IMR-90 (cell line): ENCODE data around the gene CD96. TPM values are rescaled to one million over a fixed set of nuclear protein-coding genes. Genes with fewer than 3 reads are reported as not detected.

Source experiments
- ATAC-seq: fragments of 200-7000 bp; cut with Tn5 transposase; 2 replicates; pipeline ENCODE4 v1.9.1; 2020; ENCODE audit warnings: low read depth, mild to moderate bottlenecking, moderate library complexity
- BruUV-seq: library from RNA; stranded (reverse); fragments of 400-500 nt; replicated peaks from 2 replicates; lab custom pipeline; 2021; lab: Mats Ljungman, UMichigan
- CTCF ChIA-PET: fragments of 300-600 bp; formaldehyde crosslinking; extraction: SDS; loops from one replicate; lab custom pipeline; 2021; ENCODE audit warnings: antibody characterized with exemption; lab: Yijun Ruan, JAX
- POLR2A ChIA-PET: fragments of 300-600 bp; sonication (Branson Sonifier 250); formaldehyde crosslinking; loops from one replicate; lab custom pipeline; 2022; ENCODE audit warnings: antibody characterized with exemption; ENCODE audit not compliant: unreplicated experiment; lab: Charles Lee
- DNase-seq: peaks from one replicate; pipeline ENCODE4 v3.0.0; 2013
- H2AFZ ChIP-seq: replicated peaks from 2 replicates; pipeline ENCODE3; 2013; ENCODE audit warnings: low read length, mild to moderate bottlenecking; ENCODE audit not compliant: poor library complexity
- H2AK5ac ChIP-seq: 2 replicates; pipeline ENCODE4 v1.6.1; 2013; ENCODE audit warnings: low read depth, low read length, inconsistent platforms
- H2AK9ac ChIP-seq: replicated peaks from 2 replicates; pipeline ENCODE3; 2013; ENCODE audit warnings: mild to moderate bottlenecking, low read depth, low read length, moderate library complexity; ENCODE audit not compliant: poor library complexity
- H2BK120ac ChIP-seq: 2 replicates; pipeline ENCODE4 v1.6.1; 2013; ENCODE audit warnings: low read depth, low read length, inconsistent platforms
- H2BK15ac ChIP-seq: 3 replicates; pipeline ENCODE4 v1.6.1; 2013; ENCODE audit warnings: low read depth, low read length, inconsistent platforms
- H2BK20ac ChIP-seq: 2 replicates; pipeline ENCODE4 v1.6.1; 2013; ENCODE audit warnings: low read depth, mild to moderate bottlenecking, inconsistent platforms, low read length, moderate library complexity
- H2BK5ac ChIP-seq: 2 replicates; pipeline ENCODE4 v1.6.1; 2013; ENCODE audit warnings: mild to moderate bottlenecking, low read depth, low read length, inconsistent platforms; ENCODE audit not compliant: poor library complexity, severe bottlenecking
- H3K14ac ChIP-seq: replicated peaks from 2 replicates; pipeline ENCODE4 v1.6.1; 2013; ENCODE audit warnings: low read depth, low read length, inconsistent platforms
- H3K18ac ChIP-seq: 2 replicates; pipeline ENCODE4 v1.6.1; 2013; ENCODE audit warnings: low read depth, low read length, control low read depth
- H3K23ac ChIP-seq: 2 replicates; pipeline ENCODE4 v1.6.1; 2013; ENCODE audit warnings: low read depth, low read length, inconsistent platforms
- H3K27ac ChIP-seq: 2 replicates; pipeline ENCODE4 v1.5.1; 2013; ENCODE audit warnings: mild to moderate bottlenecking, control low read depth, low read length; ENCODE audit not compliant: insufficient read depth
- H3K27me3 ChIP-seq: 2 replicates; pipeline ENCODE4 v1.6.1; 2013; ENCODE audit warnings: low read length; ENCODE audit not compliant: control insufficient read depth, insufficient read depth
- H3K36me3 ChIP-seq: 2 replicates; pipeline ENCODE4 v1.6.1; 2013; ENCODE audit warnings: low read length, mixed read lengths; ENCODE audit not compliant: control insufficient read depth, insufficient read depth
- H3K4ac ChIP-seq: 2 replicates; pipeline ENCODE4 v1.6.1; 2013; ENCODE audit warnings: low read depth, low read length, inconsistent platforms
- H3K4me1 ChIP-seq: 2 replicates; pipeline ENCODE4 v1.6.1; 2013; ENCODE audit warnings: low read length, mixed read lengths; ENCODE audit not compliant: control insufficient read depth, insufficient read depth
- H3K4me2 ChIP-seq: 2 replicates; pipeline ENCODE4 v1.6.1; 2013; ENCODE audit warnings: low read depth, mild to moderate bottlenecking, control low read depth, low read length, moderate library complexity
- H3K4me3 ChIP-seq: 2 replicates; pipeline ENCODE4 v1.5.1; 2013; ENCODE audit warnings: low read depth, mild to moderate bottlenecking, control low read depth, low read length, moderate library complexity; ENCODE audit not compliant: insufficient read depth
- H3K56ac ChIP-seq: 2 replicates; pipeline ENCODE4 v1.6.1; 2013; ENCODE audit warnings: low read length, inconsistent platforms; ENCODE audit not compliant: insufficient read depth; ENCODE audit errors: extremely low read depth
- H3K79me1 ChIP-seq, 2 experiments: 2 replicates each; pipeline ENCODE4 v1.6.1; 2013; ENCODE audit warnings: low read length in 2 of 2, inconsistent platforms in 1 of 2, low read depth in 1 of 2
- H3K9ac ChIP-seq: 2 replicates; pipeline ENCODE4 v1.6.1; 2013; ENCODE audit warnings: low read depth, low read length, control low read depth
- H3K9me1 ChIP-seq: 2 replicates; pipeline ENCODE4 v1.6.1; 2013; ENCODE audit warnings: low read length, inconsistent platforms; ENCODE audit not compliant: insufficient read depth
- H3K9me3 ChIP-seq: 2 replicates; pipeline ENCODE4 v1.6.1; 2013; ENCODE audit warnings: low read length; ENCODE audit not compliant: control insufficient read depth, insufficient read depth
- H4K20me1 ChIP-seq: 2 replicates; pipeline ENCODE4 v1.6.1; 2013; ENCODE audit warnings: low read length, inconsistent platforms; ENCODE audit not compliant: insufficient read depth
- H4K5ac ChIP-seq: 2 replicates; pipeline ENCODE4 v1.6.1; 2013; ENCODE audit warnings: mild to moderate bottlenecking, low read depth, low read length, control low read depth
- H4K8ac ChIP-seq, 2 experiments: 2 replicates each; pipeline ENCODE4 v1.6.1; 2013; ENCODE audit warnings: low read depth in 2 of 2, low read length in 2 of 2, control low read depth in 1 of 2, inconsistent platforms in 1 of 2
- H4K91ac ChIP-seq: 2 replicates; pipeline ENCODE4 v1.6.1; 2013; ENCODE audit warnings: low read depth, low read length, inconsistent platforms; ENCODE audit not compliant: insufficient read depth
- RAD21 ChIP-seq: IDR thresholded peaks from 2 replicates; pipeline ENCODE4 v1.6.1; 2012; ENCODE audit warnings: low read length, improper control_type of control experiment
- RFX5 ChIP-seq: IDR thresholded peaks from 2 replicates; pipeline ENCODE4 v1.8.0; 2012; ENCODE audit warnings: low read depth, mild to moderate bottlenecking, low read length, moderate library complexity
- WGBS, 2 experiments: methylation state at CpG; one replicate each; pipeline versions ENCODE4 v1.1.5 to v1.1.7; 2013; ENCODE audit warnings: missing lambda C conversion rate in 2 of 2; ENCODE audit not compliant: insufficient read length in 1 of 2; ENCODE audit errors: extremely low coverage in 2 of 2; 5-methylcytosine and 5-hydroxymethylcytosine counted together
- dilution Hi-C: fragments of 300-500 bp; cut with HindIII; formaldehyde crosslinking; loops from one replicate; pipeline ENCODE4 v1.14.3; 2018; ENCODE audit warnings: low sequenced_read_pairs; ENCODE audit not compliant: unreplicated experiment
- in situ Hi-C: fragments of 300-500 bp; cut with MboI; formaldehyde crosslinking; loops from 3 replicates; pipeline ENCODE4 v1.14.3; 2019; ENCODE audit warnings: low sequenced_read_pairs, inconsistent platforms, mixed read lengths
- intact Hi-C: fragments of 100-400 bp; cut with micrococcal nuclease; formaldehyde crosslinking; loops from 2 replicates; pipeline ENCODE4 v1.10.0; 2022
- polyA plus RNA-seq, 3 experiments: library from polyadenylated mRNA; depleted of rRNA; stranded (reverse); fragments of >200 nt; gene quantifications; 2 replicates each; pipeline ENCODE4 v1.2.3, GENCODE V29; 2012; ENCODE audit warnings: low replicate concordance in 1 of 3
- total RNA-seq: library from RNA; depleted of rRNA; stranded (reverse); fragments of >200 nt; gene quantifications from 2 replicates; pipeline ENCODE4 v1.2.3, GENCODE V29; 2012

CD96 gene
- total and polyA plus RNA-seq, 2 of the 4 experiments (the other 2 are of a cell fraction) = 0.05 to 0.18 TPM

DNA sequence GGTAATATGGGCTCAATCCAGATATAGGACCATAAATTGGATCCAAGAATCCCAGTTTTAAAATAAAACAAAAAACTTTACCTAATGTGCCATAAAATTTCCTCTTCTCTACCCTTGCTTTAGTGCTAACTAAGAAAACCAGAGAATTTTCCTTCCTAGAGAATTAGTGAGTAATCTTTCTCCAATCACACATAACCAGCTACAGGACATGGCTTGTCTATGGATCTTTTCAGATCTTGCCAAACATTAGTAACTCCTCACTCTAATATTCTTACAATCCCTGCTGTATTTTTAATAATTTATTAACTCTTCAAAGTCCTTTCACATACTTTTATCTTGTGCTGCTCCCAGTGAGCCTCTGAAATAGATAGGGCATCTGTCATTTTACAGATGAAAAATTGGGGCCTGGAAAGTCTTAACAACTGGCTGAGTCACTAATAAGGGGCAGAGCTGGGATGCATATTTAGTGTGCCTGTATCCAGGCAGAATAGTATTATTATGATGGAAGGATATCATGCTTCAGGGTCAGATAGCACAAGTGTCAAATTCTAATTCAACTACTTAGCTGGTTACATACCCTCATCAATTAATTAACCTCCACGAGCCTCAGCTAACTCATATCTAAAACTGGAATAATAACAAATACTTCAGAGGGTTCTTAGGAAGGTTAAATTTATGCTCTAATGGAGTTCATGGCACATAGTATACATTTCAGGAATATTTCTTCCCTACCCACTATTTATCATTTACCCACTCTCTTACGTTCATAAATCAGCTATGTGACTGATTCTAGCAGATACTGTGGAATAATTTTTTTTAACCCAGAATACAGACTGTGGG lies 47.5 kb downstream of the CD96 start:
- Histone ChIP-seq H3K9ac (no peak overlapping the region), H2BK15ac (0 out of 3 replicates have a peak overlapping the region, but pooled peaks have one; percentile 61), H3K27ac (no peak overlapping the region), H4K91ac (peak overlapping the region; percentile 28; the same call in 1 of the 2 replicates), H3K4ac (0 out of 2 replicates have a peak overlapping the region, but pooled peaks have one; percentile 20), H2AFZ (no peak overlapping the region), H2AK5ac (no peak overlapping the region), H3K4me1 (peaks cover 19% of the 10 kb centered on the region), H3K27me3 (no peaks in the 10 kb centered on the region), H3K4me2 (no peak overlapping the region), H3K9me1 (peaks cover 22% of the 10 kb centered on the region), H3K4me3 (no peak overlapping the region), H2AK9ac (no peak overlapping the region), H3K56ac (no peak overlapping the region), H2BK5ac (peak overlapping the region; percentile 34), H3K79me1 (peaks cover 0 to 11% of the 10 kb centered on the region in 2 experiments; a peak in 2 of 4 replicates), H2BK20ac (peak overlapping the region; percentile 88; the same call in 1 of the 2 replicates), H3K23ac (no peak overlapping the region), H2BK120ac (peak overlapping the region; percentile 81), H4K20me1 (no peaks in the 10 kb centered on the region), H4K8ac (peak overlapping the region in 1 of 2 experiments; percentile 41; a peak in 1 of 4 replicates), H3K36me3 (no peaks in the 10 kb centered on the region), H3K9me3 (no peaks in the 10 kb centered on the region), H3K14ac (no peak overlapping the region), H3K18ac (peak overlapping the region; percentile 33; the same call in 1 of the 2 replicates), H4K5ac (no peak overlapping the region)
- BruUV-seq = no TSS peak
- in situ Hi-C loops (loop anchor here (25.0 kb wide), 2 partner anchors 273 to 373 kb away; partner anchors contain the start of gene PHLDB2), dilution Hi-C loops (no loop called here), intact Hi-C loops (no loop called here)
- no CpG with 5 or more reads among the region's 2 CpGs for WGBS, 2 experiments
- CTCF ChIA-PET = interaction anchor here (1.0 to 2.5 kb wide), 3 partner anchors 11 to 126 kb away, joined by 3 to 10 read pairs (median 3); no protein-coding TSS in a partner anchor
- ATAC-seq = 0 out of 2 replicates have a peak, but pooled peaks have one; percentile 8
- POLR2A ChIA-PET = no interaction called here
- peak; percentile 15 for DNase-seq
- TF ChIP-seq RAD21 (no peak), RFX5 (peak; percentile 55; the same call in 1 of the 2 replicates)
